HG03108 (cell line): ENCODE measurements around the gene PLA2G12B.
"Not testable (repeated sequence)": the region's sequence is repeated elsewhere in the genome, so short reads cannot be mapped to it uniquely, and the experiment has no call there.

Experiments used
- ATAC-seq: cut with Tn5 transposase; IDR thresholded peaks from one replicate; pipeline ENCODE4 v1.9.1; 2021; ENCODE audit warnings: moderate library complexity; ENCODE audit not compliant: unreplicated experiment

The PLA2G12B gene

DNA sequence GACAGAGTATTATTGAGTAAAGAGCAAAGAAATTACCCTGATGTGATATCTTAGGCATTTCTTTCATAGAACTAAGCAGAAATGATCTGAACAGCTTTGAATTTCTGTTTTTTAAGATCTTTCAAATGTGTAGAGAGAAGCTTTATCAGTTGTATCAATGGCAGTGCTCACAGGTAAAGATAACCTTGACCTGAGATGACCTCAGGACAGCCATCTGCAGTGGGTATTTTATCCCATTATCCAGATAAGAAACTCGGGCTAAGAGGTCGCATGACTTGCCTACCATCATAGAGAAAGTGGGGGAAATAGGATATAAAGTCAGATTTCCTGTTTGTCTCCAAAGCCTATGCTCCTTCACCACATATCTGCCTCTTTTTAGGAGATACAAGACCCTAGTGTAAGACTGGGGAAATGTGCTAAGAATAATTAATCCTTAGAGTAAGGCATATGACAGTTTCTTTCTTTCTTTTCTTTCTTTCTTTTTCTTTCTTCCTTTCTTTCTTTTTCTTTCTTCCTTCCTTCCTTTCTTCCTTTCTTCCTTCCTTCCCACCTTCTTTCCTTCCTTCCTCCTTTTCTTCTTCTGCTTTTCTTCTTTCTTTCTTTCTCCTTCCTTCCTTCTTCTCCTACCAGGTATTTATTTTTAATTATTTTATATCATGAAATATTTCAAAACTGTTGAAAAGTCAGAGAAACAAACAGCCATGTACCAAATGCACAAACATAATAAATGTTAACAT, 10.9 kb downstream of the PLA2G12B start:
- ATAC-seq: no peak

GRCh38 chr10:72935361-72935760, 19.2 kb downstream of the PLA2G12B start:
- ATAC-seq: no peak

DNA sequence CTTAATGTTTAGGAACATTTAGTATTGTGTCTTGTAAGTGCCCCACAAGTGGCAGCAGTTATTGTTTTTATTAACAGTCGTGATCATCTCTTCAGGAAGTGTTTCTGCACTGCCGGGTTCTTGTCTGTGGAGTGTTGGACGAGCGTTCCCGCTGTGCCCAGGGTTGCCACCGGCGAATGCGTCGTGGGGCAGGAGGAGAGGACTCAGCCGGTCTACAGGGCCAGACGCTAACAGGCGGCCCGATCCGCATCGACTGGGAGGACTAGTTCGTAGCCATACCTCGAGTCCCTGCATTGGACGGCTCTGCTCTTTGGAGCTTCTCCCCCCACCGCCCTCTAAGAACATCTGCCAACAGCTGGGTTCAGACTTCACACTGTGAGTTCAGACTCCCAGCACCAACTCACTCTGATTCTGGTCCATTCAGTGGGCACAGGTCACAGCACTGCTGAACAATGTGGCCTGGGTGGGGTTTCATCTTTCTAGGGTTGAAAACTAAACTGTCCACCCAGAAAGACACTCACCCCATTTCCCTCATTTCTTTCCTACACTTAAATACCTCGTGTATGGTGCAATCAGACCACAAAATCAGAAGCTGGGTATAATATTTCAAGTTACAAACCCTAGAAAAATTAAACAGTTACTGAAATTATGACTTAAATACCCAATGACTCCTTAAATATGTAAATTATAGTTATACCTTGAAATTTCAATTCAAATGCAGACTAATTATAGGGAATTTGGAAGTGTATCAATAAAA, 22.2 kb downstream of the PLA2G12B start:
- no peak for ATAC-seq

DNA sequence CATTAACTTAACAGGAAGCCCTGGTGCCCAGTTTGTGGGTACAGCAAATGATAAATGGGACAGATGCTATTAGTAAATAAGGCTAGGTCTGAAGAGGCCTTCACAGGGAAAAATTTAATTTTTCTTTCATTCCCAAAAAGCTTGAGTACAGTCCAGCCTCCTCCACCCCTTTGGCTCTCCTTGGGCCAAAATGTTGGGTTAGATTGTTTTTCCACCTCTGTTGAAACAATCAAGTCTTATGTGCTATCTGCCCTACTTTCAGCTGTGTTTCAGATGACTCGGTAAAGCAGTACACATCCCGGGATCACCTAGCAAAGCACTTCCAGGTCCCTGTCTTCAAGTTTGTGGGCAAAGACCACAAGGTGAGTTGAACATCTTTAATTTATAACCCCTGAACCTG, 24.3 kb downstream of the PLA2G12B start:
- no peak for ATAC-seq

GRCh38 chr10:72928798-72929197, 25.8 kb downstream of the PLA2G12B start:
- no peak for ATAC-seq

DNA sequence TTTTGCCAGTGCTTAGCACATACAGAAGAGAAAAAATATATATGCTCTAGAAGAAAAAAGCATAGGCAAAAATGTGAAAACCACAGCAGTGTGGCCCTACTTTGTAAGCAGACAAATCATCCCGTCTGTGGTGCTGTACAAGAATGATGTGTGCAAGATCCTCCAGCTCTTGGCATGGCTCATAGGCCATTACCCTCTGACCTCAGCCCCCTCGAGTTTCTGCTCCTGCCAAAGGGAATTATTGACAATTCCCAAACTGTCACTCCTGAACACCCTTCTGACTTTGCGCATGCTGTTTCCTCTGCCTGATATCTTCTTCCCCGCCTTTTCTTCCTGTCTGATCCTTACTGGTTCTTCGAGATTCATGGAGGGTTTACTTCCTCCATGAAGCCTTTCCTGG, 27.1 kb downstream of the PLA2G12B start:
- ATAC-seq: no peak

DNA sequence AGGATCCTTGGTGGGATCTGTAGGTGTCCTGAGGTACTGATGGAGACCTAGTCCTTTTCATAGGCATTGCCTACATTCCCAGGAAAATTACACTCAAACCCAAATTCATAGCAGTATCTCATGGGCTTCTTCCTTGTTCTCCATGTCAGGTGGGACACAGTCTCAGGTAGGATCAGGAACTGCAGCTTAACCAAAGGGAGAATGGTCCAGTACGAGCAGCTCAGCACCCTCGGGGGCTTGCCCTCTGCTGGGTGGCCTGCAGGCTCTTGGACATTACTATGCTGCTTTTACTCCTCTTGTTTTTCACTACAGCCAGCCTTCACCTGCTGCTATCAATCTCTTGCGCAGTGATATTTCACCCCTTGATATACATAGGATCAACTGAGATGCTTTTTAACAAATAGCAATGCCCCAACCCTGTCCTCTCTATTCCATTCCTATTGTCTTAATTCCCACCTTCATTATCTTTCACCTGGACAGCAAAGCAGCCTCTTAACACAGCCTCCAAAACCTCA, 28.6 kb downstream of the PLA2G12B start:
- ATAC-seq: no peak

GRCh38 chr10:72924351-72924750, 30.3 kb downstream of the PLA2G12B start:
- no peak for ATAC-seq

DNA sequence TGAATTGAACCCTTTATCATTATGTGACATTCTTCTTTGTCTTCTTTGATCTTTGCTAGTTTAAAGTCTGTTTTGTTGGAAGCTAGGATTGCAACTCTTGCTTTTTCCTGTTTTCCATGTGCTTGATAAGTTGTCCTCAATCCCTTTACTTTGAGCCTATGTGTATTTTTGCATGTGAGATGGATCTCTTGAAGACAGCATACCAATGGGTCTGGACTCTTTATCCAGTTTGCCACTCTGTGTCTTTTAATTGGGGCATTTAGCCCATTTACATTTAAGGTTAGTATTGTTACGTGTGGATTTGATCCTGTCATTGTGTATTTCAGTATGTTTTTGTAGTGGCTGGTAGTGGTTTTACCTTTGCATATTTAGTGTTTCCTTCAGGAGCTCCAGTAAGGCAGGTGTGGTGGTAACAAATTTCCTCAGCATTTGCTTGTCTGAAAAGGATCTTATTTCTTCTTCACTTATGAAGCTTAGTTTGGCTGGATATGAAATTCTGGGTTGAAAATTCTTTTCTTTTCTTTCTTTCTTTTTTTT, 33.4 kb downstream of the PLA2G12B start:
- ATAC-seq: not testable (repeated sequence)

- no peak for ATAC-seq
Observed at GRCh38 chr10:72918352-72918751, 36.3 kb downstream of the PLA2G12B start.

GRCh38 chr10:72917803-72918332, 36.7 kb downstream of the PLA2G12B start:
- not testable (repeated sequence) for ATAC-seq

DNA sequence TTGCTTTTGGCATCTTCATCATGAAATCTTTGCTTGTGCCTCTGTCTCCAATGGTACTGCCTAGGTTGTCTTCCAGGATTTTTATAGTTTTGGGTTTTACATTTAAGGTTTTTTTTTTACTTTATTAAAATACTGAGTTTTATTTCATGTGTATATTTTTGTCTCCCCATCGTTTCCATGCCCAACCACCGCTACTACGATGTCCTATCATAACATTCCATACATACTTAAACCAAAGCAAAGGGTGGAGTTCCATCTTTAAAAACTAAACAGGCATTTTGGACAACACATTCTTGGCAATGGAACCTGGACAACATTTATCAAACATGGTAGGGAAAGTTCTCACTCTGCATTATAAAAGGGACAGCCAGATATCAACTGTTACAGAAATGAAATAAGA, 37.4 kb downstream of the PLA2G12B start:
- ATAC-seq: not testable (repeated sequence)

DNA sequence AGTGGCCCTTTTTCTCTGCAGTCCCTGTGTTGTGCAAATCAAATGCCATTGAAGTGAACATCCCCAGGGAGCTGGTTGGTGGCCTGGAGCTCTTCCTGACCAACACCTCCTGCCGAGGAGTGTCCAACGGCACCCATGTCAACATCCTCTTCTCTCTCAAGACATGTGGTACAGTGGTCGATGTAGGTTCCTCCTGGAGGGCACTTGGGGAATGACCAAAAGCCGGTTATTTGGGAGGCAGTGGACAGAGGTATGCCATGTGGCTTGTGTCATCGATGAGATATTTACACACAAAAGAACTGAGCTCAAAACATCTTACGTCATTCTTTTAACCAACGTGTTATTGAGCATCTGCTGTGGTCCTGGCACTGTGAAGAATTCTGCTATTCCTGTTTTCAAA, 41.3 kb downstream of the PLA2G12B start:
- no peak for ATAC-seq

DNA sequence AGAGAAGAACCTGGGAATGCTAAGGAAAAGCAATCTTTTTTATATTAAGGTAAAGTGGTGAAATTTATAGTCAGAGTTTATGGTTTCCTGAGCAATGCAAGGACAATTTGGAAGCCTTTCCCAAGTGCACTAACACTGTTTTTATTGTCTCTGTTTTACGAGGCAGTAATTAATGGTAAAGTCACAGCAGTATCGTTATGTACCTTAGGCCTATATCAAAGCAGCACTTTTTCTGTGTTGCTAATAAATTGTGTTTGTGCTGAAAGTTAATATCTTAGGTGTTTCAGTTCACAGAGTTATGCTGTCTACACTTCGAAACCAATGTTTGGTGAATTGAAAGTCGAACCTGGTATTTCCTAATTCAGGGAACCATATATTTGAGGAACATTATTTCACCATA, 41.9 kb downstream of the PLA2G12B start:
- no peak for ATAC-seq

DNA sequence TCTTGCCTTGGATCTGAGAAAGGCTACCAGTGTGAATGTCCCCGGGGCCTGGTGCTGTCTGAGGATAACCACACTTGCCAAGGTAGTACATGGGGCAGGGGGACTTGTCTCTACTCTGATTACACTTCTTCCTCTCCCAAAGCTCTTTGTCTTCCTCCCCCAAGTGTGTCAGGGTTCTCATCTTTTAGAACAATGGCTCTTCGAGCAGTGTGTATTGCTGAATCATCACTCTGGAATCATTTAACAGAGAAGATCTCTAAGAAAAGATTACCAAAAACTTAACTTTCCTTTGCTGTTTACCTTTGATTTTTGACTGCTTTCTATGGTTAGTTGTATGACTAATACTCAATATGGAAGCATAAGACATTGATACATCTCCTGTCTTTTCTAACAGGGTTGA, 42.8 kb downstream of the PLA2G12B start:
- no peak for ATAC-seq

DNA sequence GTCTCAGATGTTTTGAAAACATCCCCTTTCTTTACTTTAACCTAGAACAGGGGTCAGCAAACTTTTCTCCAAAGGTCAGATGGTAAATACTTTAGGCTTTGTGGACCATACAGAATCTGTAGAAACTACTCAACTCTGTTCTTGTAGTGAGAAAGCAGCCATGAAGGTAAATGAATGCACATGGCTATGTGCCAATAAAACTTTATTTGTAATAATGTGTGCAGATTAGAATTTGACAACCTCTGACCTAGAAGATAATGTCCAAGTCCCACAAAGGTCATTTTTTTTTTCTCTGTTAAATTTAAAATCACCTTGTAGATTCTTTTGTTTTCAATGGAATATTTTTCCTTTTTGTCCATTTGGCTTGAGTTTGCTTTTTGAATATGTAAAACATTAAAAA, 43.9 kb downstream of the PLA2G12B start:
- ATAC-seq: no peak

GRCh38 chr10:72906446-72906845, 48.2 kb downstream of the PLA2G12B start:
- no peak for ATAC-seq

DNA sequence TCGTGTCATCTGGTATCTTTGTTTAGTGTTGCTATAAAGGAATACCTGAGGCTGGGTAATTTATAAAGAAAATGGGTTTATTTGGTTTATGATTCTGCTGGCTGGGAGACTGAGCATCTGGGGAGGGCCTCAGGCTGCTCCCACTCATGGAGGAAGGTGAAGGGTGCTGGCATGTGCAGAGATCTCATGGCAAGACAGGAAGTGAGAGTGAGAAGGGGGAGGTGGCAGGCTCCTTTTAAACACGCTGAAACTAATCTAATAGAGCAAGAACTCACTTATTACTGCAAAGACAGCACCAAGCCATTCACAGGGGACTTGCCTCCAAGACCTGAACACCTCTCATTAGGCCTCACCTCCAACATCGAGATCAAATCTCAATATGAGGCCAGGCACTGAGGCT, 49.8 kb downstream of the PLA2G12B start:
- ATAC-seq: no peak

DNA sequence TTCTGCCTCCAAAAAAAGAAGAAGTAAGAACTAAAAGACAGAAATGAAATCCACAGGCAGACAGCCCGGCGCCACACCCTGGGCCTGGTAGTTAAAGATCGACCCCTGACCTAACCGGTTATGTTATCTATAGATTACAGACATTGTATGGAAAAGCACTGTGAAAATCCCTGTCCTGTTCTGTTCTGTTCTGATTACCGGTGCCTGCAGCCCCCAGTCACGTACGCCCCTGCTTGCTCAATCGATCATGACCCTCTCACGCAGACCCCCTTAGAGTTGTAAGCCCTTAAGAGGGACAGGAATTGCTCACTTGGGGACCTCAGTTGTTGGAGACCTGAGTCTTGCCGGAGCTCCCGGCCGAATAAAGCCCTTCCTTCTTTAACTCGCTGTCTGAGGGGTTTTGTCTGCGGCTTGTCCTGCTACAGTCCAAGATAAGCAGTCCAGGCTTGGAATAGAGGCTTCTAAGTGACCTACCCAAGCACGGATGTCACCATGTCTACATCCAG, 50.6 kb downstream of the PLA2G12B start:
- ATAC-seq: not testable (repeated sequence)

DNA sequence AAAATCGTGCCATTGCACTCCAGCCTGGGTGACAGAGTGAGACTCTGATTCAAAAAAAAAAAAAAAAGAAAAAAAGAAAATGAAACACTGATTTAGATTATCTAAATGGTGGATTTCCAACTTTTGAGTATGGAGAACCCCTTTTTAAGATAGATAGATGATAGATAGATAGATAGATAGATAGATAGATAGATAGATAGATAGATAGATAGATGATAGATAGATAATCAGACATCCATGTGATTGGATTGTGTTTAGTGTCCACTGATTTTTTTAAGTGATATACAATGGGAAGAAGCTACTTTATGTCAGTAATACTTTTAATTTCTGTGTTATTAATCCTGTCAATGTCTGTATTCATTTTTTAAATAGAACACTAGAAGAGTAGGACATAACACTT, 55.1 kb downstream of the PLA2G12B start:
- no peak for ATAC-seq

DNA sequence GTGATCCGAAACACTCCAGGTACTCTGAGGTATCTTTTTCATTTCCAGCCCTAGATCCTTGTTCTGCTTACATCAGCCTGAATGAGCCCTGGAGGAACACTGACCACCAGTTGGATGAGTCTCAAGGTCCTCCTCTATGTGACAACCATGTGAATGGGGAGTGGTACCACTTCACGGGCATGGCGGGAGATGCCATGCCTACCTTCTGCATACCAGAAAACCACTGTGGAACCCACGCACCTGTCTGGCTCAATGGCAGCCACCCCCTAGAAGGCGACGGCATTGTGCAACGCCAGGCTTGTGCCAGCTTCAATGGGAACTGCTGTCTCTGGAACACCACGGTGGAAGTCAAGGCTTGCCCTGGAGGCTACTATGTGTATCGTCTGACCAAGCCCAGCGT, 56.0 kb downstream of the PLA2G12B start:
- no peak for ATAC-seq
